ENCODE results near the gene COA1. TPM values are rescaled to one million over a fixed set of nuclear protein-coding genes. Genes with fewer than 3 reads are reported as not detected.

COA1 gene
- total and polyA plus RNA-seq, 2 donors (not counting 3 experiments of a cell fraction or from before 2014, with no cell fraction given): 38.1 to 55.1 TPM

DNA sequence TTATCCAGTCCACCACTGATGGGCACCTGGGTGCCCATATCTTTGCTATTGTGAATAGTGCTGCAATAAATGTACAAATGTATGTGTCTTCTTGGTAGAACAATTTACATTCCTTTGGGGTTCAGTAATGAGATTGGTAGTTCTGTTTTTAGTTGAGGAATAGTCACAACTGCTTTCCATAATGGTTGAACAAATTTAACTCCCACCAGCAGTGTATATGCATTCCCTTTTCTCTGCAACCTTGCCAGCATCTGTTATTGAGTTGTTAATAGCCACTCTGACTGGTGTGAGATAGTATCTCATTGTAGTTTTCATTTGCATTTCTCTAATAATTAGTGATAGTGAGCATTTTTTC is 27.8 kb downstream of the COA1 start:
- no TSS peak for BruUV-seq (replicated peaks)
- no peak overlapping the region for H3K27ac ChIP-seq (ENCODE audit: insufficient read depth, low read depth, low read length)
- peaks cover 6% of the 10 kb centered on the region for H3K4me1 ChIP-seq (ENCODE audit: control insufficient read depth, extremely low read depth, insufficient read depth, low read length)
- no peaks in the 10 kb centered on the region for H3K9me1 ChIP-seq (replicated peaks; ENCODE audit: control insufficient read depth, extremely low read depth, insufficient read depth, low read length)
- no peak overlapping the region for H3K4me2 ChIP-seq (ENCODE audit: insufficient read depth, low read length)
- H3K27me3 ChIP-seq (ENCODE audit: control insufficient read depth in 2 of 2, insufficient read depth in 2 of 2, low read length in 2 of 2): no peaks in the 10 kb centered on the region
- DNase-seq (ENCODE audit: low read depth, low spot score) (no peak), FAIRE-seq (no peak)
- H4K20me1 ChIP-seq (replicated peaks; ENCODE audit: control insufficient read depth, extremely low read depth, insufficient read depth, low read length): no peaks in the 10 kb centered on the region
- H3K36me3 ChIP-seq (ENCODE audit: control insufficient read depth in 2 of 2, extremely low read depth in 1 of 2, insufficient read depth in 2 of 2, low read length in 2 of 2): no peaks in the 10 kb centered on the region
- H3K9ac ChIP-seq (replicated peaks; ENCODE audit: extremely low read depth, insufficient read depth, low read length): no peak overlapping the region
- ChIA-PET POLR2A (no interaction called here), CTCF (interaction anchor here (2.2 to 6.8 kb wide), 5 partner anchors 53 to 129 kb away, joined by 10 to 603 read pairs (median 29); partner anchors contain the start of gene STK17A)
- no peak overlapping the region for H2AFZ ChIP-seq (ENCODE audit: low read depth, low read length)
- intact Hi-C loops (cut with micrococcal nuclease): loop anchor here (5.0 kb wide), 1 partner anchor 244 kb away; no protein-coding TSS in a partner anchor
- no peaks in the 10 kb centered on the region for H3K9me3 ChIP-seq (replicated peaks; ENCODE audit: control insufficient read depth, insufficient read depth, low read length)
- no peak overlapping the region for H3K4me3 ChIP-seq (replicated peaks in 1 of 3; ENCODE audit: insufficient read depth in 1 of 3, low read depth in 1 of 3, low read length in 3 of 3)
- dilution Hi-C loops (cut with MboI; ENCODE audit: extremely low pct_ligation_motif_present, low sequenced_read_pairs): loop anchor here (25.0 kb wide), 1 partner anchor 114 kb away; the partner anchor contains the start of gene STK17A
- peaks cover 29% of the 10 kb centered on the region for H3K79me2 ChIP-seq (ENCODE audit: control insufficient read depth, insufficient read depth, low read length)
- TF ChIP-seq GATA2 (IDR thresholded peaks at IDR 0.05; ENCODE audit: insufficient read depth, insufficient read length, low read depth, low read length) (no peak), FOS (IDR thresholded peaks at IDR 0.05; ENCODE audit: borderline replicate concordance, insufficient read depth, low read length) (no peak), EZH2 (IDR thresholded peaks at IDR 0.05; ENCODE audit: borderline replicate concordance, low read depth, low read length, severe bottlenecking) (no peak), POLR2A (IDR thresholded peaks at IDR 0.05; ENCODE audit: low read depth, low read length) (no peak)
- TF ChIP-seq, protein P1, sequence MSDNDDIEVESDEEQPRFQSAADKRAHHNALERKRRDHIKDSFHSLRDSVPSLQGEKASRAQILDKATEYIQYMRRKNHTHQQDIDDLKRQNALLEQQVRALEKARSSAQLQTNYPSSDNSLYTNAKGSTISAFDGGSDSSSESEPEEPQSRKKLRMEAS (IDR thresholded peaks at IDR 0.05; ENCODE audit: insufficient read depth, insufficient read length): no peak
- TF ChIP-seq, protein P2, sequence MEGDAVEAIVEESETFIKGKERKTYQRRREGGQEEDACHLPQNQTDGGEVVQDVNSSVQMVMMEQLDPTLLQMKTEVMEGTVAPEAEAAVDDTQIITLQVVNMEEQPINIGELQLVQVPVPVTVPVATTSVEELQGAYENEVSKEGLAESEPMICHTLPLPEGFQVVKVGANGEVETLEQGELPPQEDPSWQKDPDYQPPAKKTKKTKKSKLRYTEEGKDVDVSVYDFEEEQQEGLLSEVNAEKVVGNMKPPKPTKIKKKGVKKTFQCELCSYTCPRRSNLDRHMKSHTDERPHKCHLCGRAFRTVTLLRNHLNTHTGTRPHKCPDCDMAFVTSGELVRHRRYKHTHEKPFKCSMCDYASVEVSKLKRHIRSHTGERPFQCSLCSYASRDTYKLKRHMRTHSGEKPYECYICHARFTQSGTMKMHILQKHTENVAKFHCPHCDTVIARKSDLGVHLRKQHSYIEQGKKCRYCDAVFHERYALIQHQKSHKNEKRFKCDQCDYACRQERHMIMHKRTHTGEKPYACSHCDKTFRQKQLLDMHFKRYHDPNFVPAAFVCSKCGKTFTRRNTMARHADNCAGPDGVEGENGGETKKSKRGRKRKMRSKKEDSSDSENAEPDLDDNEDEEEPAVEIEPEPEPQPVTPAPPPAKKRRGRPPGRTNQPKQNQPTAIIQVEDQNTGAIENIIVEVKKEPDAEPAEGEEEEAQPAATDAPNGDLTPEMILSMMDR (IDR thresholded peaks at IDR 0.05; ENCODE audit: extremely low read depth in 1 of 2, insufficient read depth in 1 of 2, low read depth in 1 of 2, low read length in 2 of 2): no peak
